ENCODE results near the gene FOXP1. TPM values are rescaled to one million over a fixed set of nuclear protein-coding genes. Genes with fewer than 3 reads are reported as not detected.

Gene FOXP1
- total RNA-seq, 4 donors from 2014 or later = 86.4 to 107 (median 93.8) TPM

- Histone ChIP-seq H3K27me3 (no peaks in the 10 kb centered on the region), H3K9me3 (no peaks in the 10 kb centered on the region), H3K4me1 (peaks cover 0 to 41% (median 18%) of the 10 kb centered on the region in 4 donors), H3K36me3 (no peaks in the 10 kb centered on the region), H3K4me3 (no peak overlapping the region), H3K27ac (no peak overlapping the region)
- TF ChIP-seq POLR2A (IDR thresholded peaks at IDR 0.05) (no peak), EP300 (IDR thresholded peaks at IDR 0.05) (no peak)
- WGBS, 2 donors = 90 to 98% methylated on average over 3 of the region's 3 CpGs
- no peak for DNase-seq (ENCODE audit: low spot score in 2 of 2)
Measured at GRCh38 chr3:71399478-71399877, 184.1 kb downstream of the FOXP1 start.

DNA sequence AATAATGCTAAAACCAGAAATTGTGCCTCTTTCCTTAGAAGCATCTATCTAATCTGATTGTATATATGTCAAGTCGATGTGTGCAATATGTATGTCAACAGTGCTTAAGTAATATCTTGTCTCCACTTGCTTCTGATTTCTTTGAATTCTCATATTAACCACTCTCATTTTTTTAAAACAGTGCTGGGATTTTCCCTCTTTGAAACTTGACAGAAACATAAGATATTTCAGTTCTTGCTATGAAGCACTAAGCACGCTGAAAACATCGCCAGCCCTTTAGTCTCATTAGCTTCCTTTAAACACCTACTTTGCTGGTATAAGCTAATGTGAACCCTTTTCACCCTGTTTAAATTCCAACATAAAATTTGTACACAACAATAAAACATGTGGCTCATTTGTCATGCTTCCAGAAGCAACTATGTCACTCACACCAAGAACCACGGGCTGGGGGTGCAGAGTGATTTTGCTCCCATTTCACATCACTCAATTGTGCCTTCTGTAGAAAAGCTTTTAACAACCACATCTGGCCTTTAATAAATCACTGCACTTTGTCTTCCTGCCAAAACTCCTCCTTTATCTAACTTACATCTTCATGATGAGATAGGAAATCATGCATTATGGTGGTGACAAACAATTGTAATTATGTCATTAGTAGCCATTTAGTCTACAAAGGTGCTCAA lies 185.2 kb downstream of the FOXP1 start:
- TF ChIP-seq EP300 (IDR thresholded peaks at IDR 0.05) = no peak
- TF ChIP-seq, protein P1, sequence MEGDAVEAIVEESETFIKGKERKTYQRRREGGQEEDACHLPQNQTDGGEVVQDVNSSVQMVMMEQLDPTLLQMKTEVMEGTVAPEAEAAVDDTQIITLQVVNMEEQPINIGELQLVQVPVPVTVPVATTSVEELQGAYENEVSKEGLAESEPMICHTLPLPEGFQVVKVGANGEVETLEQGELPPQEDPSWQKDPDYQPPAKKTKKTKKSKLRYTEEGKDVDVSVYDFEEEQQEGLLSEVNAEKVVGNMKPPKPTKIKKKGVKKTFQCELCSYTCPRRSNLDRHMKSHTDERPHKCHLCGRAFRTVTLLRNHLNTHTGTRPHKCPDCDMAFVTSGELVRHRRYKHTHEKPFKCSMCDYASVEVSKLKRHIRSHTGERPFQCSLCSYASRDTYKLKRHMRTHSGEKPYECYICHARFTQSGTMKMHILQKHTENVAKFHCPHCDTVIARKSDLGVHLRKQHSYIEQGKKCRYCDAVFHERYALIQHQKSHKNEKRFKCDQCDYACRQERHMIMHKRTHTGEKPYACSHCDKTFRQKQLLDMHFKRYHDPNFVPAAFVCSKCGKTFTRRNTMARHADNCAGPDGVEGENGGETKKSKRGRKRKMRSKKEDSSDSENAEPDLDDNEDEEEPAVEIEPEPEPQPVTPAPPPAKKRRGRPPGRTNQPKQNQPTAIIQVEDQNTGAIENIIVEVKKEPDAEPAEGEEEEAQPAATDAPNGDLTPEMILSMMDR (IDR thresholded peaks at IDR 0.05) = no peak
- no peak for TF ChIP-seq POLR2A (IDR thresholded peaks at IDR 0.05)
- no peak for DNase-seq (ENCODE audit: low spot score in 2 of 2)
- H3K4me1 ChIP-seq = peaks cover 0 to 41% (median 18%) of the 10 kb centered on the region in 4 donors
- H3K36me3 ChIP-seq = no peaks in the 10 kb centered on the region
- H3K9me3 ChIP-seq = no peaks in the 10 kb centered on the region
- no peaks in the 10 kb centered on the region for H3K27me3 ChIP-seq
- H3K4me3 ChIP-seq = no peak overlapping the region
- 76 to 81% methylated on average over 4 of the region's 4 CpGs for WGBS, 2 donors
- H3K27ac ChIP-seq = no peak overlapping the region

GRCh38 chr3:71397726-71398125 lies 185.8 kb downstream of the FOXP1 start:
- Histone ChIP-seq H3K27me3 (no peaks in the 10 kb centered on the region), H3K4me1 (peaks cover 0 to 39% (median 17%) of the 10 kb centered on the region in 4 donors), H3K4me3 (no peak overlapping the region), H3K9me3 (no peaks in the 10 kb centered on the region), H3K27ac (no peak overlapping the region), H3K36me3 (no peaks in the 10 kb centered on the region)
- WGBS, 2 donors = 85% methylated on average over 2 of the region's 2 CpGs
- TF ChIP-seq, protein P1 (IDR thresholded peaks at IDR 0.05) = no peak
- no peak for DNase-seq (ENCODE audit: low spot score in 2 of 2)

- Histone ChIP-seq H3K9me3 (no peaks in the 10 kb centered on the region), H3K27ac (no peak overlapping the region), H3K4me3 (no peak overlapping the region), H3K4me1 (peaks cover 0 to 44% (median 17%) of the 10 kb centered on the region in 4 donors), H3K36me3 (no peaks in the 10 kb centered on the region), H3K27me3 (no peaks in the 10 kb centered on the region)
- TF ChIP-seq, protein P1 (IDR thresholded peaks at IDR 0.05) = peak; percentile 34 to 68 (median 43)
- TF ChIP-seq POLR2A (IDR thresholded peaks at IDR 0.05) = no peak
- 31 to 32% methylated on average over 5 of the region's 5 CpGs for WGBS, 2 donors
- DNase-seq (ENCODE audit: low spot score in 2 of 2) = peak in 1 of 2 donors; percentile 87
Measured at GRCh38 chr3:71397046-71397445, 186.5 kb downstream of the FOXP1 start.

DNA sequence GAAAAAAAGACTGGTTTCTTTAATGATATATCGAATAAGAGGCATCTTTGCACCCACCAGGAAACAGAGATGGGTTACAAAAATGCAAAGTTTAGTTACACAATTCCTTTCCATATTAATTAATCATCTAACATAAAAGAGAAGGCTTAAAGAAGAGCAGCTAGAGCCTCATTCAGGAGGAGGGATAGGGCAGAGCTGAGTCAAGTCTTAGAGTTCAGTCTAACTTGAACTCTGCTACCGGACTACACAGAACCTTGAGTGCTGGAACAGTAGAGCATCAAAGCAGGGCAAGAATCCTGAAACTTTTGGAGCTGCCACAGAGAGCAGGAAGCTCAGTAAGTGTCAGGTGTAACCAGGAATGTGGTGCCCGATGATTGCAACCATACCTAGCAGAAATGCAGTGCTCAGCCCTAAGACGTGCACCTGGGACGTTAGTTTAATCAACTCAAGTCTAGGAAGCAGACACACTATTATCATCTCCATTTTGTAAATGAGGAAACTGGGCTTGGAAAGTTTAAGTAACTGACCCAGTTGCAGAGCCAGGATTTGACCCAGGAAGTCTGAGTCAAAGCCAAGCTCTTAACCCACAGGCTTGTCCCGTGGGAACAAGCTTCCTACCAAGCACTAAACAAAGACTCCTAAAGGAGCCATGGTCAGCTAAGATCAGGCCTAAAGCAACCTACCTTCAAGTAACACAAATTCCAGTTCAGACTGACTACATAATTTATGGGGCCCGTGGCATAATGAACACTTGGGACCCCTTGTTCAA lies 187.4 kb downstream of the FOXP1 start:
- H3K4me3 ChIP-seq = no peak overlapping the region
- peaks cover 0 to 44% (median 17%) of the 10 kb centered on the region in 4 donors for H3K4me1 ChIP-seq
- 73 to 75% methylated on average over 7 of the region's 7 CpGs for WGBS, 2 donors
- no peaks in the 10 kb centered on the region for H3K27me3 ChIP-seq
- peak in 1 of 2 donors; percentile 26 for DNase-seq (ENCODE audit: low spot score in 2 of 2)
- no peak overlapping the region for H3K27ac ChIP-seq
- no peak for TF ChIP-seq POLR2A (IDR thresholded peaks at IDR 0.05)
- TF ChIP-seq, protein P1 (IDR thresholded peaks at IDR 0.05) = no peak
- peak in 1 of 2 donors; percentile 20 for TF ChIP-seq EP300 (IDR thresholded peaks at IDR 0.05)
- H3K9me3 ChIP-seq = no peaks in the 10 kb centered on the region
- H3K36me3 ChIP-seq = no peaks in the 10 kb centered on the region
